Right renal cortex interstitium (tissue), 3 donors: ENCODE measurements around the gene POLR2L. TPM values are rescaled to one million over a fixed set of nuclear protein-coding genes. Genes with fewer than 3 reads are reported as not detected.

Source experiments
- DNase-seq, 3 donors: peaks; one replicate each; pipeline ENCODE4 v3.0.0-alpha.2; 2013; ENCODE audit warnings: low read depth in 3 of 3, low spot score in 2 of 3
- polyA plus RNA-seq, 3 donors: library from polyadenylated mRNA; unstranded; fragments of 120-200 nt; gene quantifications; one replicate each; pipeline ENCODE4 v1.2.1, GENCODE V29; 2013; ENCODE audit not compliant: insufficient read length in 3 of 3

The POLR2L gene
- polyA plus RNA-seq, 3 donors = 76.3 to 103 (median 86.9) TPM

GRCh38 chr11:797296-798092, 44.8 kb downstream of the POLR2L start:
- DNase-seq = peak in 1 of 3 donors; percentile 70

DNA sequence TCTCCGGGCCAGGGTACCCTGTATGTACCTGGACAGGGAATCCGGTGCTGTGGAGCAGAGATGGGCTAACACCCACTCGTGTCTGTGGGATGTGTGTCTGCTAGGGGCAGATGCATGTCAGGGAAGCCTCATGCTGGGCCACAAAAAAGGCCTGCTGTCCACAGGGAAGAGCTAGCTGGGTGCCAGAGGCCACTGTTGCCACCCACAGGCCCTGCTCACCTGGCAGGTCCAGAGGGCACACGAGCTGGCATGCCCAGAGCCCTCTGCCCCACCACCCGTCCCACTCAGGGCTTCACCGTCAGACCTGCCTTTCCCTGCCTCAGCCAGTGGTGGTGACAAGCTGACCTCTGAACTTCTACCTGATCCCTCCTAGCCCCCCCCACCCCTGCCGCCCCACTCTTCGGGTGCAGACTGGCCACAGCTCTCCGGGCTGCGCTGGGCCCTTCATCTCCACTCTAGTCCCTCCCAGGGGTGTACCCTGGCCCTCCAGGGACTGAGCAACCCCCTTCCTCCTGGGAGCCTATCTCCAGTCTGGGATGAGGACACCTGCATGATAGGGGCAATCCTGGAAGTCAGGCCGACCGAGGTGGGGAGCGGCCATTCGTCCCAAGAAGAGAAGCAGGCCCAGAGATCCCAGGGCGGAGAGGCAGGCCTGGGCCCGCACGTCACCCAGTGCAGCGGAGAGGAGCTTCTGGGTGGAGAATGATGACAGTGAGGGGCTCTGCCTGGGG, 45.6 kb downstream of the POLR2L start:
- DNase-seq = no peak

GRCh38 chr11:795634-796564, 46.4 kb downstream of the POLR2L start:
- no peak for DNase-seq

DNA sequence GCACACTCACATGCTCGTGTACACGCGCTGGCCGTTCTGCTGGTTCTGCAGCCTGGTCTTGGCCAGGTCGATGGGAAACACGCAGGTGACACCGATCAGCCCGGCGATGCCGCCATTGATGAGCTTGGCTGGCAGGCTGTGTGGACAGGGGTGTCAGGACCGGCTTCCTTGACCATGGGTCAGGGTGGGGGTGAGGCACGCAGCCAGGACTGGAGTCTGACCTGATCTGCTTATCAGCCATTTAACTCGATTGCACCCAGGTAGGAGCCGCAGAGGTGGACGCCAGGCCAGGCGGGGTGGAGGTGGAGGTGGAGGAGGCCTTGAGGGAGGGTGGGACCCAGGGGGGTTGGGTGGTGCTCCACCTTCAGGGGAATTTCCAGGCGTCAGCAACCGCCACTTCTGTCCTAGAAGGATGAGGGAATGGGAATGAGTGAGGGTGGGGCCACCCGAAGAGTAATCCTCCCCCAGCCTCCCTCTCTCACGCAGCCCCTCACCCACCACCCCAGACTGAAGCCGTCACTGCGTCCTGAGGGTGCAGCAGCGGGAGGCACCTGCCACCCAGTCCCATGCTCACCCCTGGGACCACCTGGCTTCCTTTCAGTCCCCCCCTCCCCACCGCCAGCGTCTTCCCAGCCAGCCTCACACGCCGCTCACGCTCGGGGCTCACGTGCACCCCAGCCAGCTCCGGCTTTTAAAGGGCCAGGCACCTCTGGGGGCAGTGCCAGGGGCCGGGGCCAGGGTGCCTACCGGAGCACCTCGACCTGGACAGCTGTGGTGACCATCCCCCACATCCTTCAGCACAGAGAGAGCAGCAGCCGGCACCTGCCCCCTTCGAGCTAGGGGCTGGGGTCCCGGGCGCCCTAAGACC, 47.3 kb downstream of the POLR2L start:
- DNase-seq = no peak

- DNase-seq = no peak
Observed at GRCh38 chr11:794013-794765, 48.1 kb downstream of the POLR2L start.

DNA sequence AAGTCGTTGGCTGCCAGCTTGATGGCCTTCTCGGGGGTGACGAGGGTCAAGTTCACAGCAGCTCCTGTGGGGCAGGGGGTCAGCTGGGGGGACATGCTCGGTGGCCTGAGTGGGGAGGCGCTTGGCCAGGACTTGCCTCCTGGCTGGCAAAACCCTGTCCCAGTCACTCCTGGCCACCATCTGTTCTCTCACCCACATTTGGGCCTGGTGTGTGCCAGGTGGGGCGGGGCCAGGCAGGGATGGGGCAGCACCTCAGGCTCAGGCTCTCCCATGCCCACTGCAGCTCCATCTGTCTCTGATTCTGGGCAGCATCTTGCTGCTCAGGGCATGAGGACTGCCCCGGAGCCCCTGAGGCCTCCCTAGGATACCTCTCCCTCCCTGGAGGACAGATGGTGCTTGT, 48.8 kb downstream of the POLR2L start:
- DNase-seq = no peak

GRCh38 chr11:792873-793272, 49.5 kb downstream of the POLR2L start:
- DNase-seq = no peak

GRCh38 chr11:792535-792821, 49.9 kb downstream of the POLR2L start:
- no peak for DNase-seq

DNA sequence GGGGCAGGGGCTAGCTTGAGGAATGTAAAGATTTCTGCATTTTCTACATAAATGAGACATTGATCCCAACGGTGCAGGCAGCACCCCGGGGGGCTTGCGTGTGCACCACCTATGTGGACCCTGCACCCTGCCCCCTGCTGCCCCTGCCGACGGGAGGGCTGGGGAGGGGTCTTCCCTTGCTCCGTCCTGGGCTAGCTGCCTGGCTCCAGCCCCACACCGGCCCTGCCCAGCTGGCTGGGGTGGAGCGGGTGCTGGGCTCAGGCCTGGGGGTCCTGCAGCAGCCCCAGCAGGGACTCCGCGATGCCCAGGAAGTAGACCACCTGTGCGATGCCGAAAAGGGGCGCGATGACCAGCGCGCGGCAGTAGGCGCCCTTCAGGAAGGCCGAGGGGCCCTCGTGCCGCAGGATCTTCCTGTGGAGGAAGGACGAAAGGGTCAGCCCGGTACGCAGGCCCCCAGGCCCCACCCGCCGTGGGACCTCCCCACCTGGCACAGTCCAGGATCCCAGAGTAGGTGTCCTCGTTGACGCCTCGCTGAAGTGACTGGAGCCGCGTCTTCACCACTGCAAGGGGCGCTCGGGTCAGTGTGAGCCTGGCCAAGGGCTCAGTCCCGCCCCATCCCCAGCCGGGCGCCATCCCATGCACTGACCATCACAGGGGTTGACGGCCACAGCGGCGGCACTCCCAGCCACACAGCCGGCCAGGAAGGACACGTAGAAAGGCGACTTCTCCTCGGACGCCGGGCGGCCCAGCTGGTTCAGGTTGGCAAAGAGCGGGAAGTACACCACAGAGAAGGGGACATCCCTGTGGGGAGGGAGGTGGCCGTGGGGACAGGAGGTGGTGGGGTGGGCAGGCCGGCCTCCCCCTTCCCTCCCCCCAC, 50.4 kb downstream of the POLR2L start:
- DNase-seq = no peak

GRCh38 chr11:790721-791564, 51.4 kb downstream of the POLR2L start:
- no peak for DNase-seq

GRCh38 chr11:789943-790342, 52.4 kb downstream of the POLR2L start, which contains the start of gene CEND1:
Gene CEND1 (minus strand): TSS chr11:790090. CDS start chr11:788576, 1,514 bp downstream.
- DNase-seq = no peak

Other genes starting within 250 kb of the POLR2L start
- 1 to 10 TPM; 5.9 to 8.0 (median 7.3) TPM for gene IRF7, start 226.6 kb downstream of the POLR2L start, polyA plus RNA-seq
- 10 to 100 TPM; 31.0 to 42.2 (median 41.3) TPM for gene CDHR5, start 217.6 kb downstream of the POLR2L start, polyA plus RNA-seq
- 1 to 10 TPM in 2 of 3 donors, under 1 TPM in 1; 0.76 to 1.6 (median 1.5) TPM for gene SCT, start 215.3 kb downstream of the POLR2L start, polyA plus RNA-seq
- gene DRD4, start 205.3 kb downstream of the POLR2L start, polyA plus RNA-seq = 1 to 10 TPM; 1.4 to 2.4 (median 1.6) TPM
- gene DEAF1, start 147.3 kb downstream of the POLR2L start, polyA plus RNA-seq = 10 to 100 TPM; 30.6 to 52.9 (median 43.5) TPM
- 10 to 100 TPM; 31.0 to 38.4 (median 33.2) TPM for gene TMEM80, start 146.7 kb downstream of the POLR2L start, polyA plus RNA-seq
- 100 to 1,000 TPM in 1 of 3 donors, 10 to 100 TPM in 2; 89.8 to 112 (median 91.2) TPM for gene EPS8L2, start 136.3 kb downstream of the POLR2L start, polyA plus RNA-seq
- gene TALDO1, start 95.1 kb downstream of the POLR2L start, polyA plus RNA-seq = 100 to 1,000 TPM; 109 to 129 (median 120) TPM
- gene GATD1, start 65.0 kb downstream of the POLR2L start, polyA plus RNA-seq = 10 to 100 TPM; 47.3 to 62.5 (median 53.8) TPM
- gene CEND1, start 52.4 kb downstream of the POLR2L start, polyA plus RNA-seq = under 1 TPM; 0.24 to 0.29 (median 0.27) TPM
- 10 to 100 TPM; 10.8 to 11.5 (median 10.9) TPM for gene SLC25A22, start 44.2 kb downstream of the POLR2L start, polyA plus RNA-seq
- gene PIDD1, start 37.3 kb downstream of the POLR2L start, polyA plus RNA-seq = 1 to 10 TPM; 5.4 to 6.9 (median 5.6) TPM
- gene RPLP2, start 32.6 kb downstream of the POLR2L start, polyA plus RNA-seq = 100 to 1,000 TPM; 827 to 976 (median 885) TPM
- gene PNPLA2, start 23.6 kb downstream of the POLR2L start, polyA plus RNA-seq = 10 to 100 TPM; 32.7 to 45.4 (median 38.1) TPM
- gene CRACR2B, start 14.6 kb downstream of the POLR2L start, polyA plus RNA-seq = 10 to 100 TPM in 1 of 3 donors, 1 to 10 TPM in 2; 9.1 to 12.0 (median 9.7) TPM
- gene CD151, start 9.6 kb downstream of the POLR2L start, polyA plus RNA-seq = 100 to 1,000 TPM; 184 to 238 (median 188) TPM
- gene TSPAN4, start 323 bp upstream of the POLR2L start, polyA plus RNA-seq = 10 to 100 TPM; 55.0 to 71.2 (median 64.1) TPM
- gene CHID1, start 68.3 kb upstream of the POLR2L start, polyA plus RNA-seq = 100 to 1,000 TPM; 103 to 117 (median 110) TPM
- 10 to 100 TPM; 96.8 to 99.9 (median 98.5) TPM for gene AP2A2, start 83.3 kb upstream of the POLR2L start, polyA plus RNA-seq
- 10 to 100 TPM; 10.6 to 17.8 (median 14.3) TPM for gene MUC6, start 194.2 kb upstream of the POLR2L start, polyA plus RNA-seq
- under 1 TPM in 2 of 3 donors, not detected in 1; 0.01 to 0.27 TPM for gene MUC2, start 232.3 kb upstream of the POLR2L start, polyA plus RNA-seq